Right lobe of liver (tissue), 6 donors: Measurements from ENCODE around the gene FEM1B. TPM values are rescaled to one million over a fixed set of nuclear protein-coding genes. Genes with fewer than 3 reads are reported as not detected.
A peak's percentile ranks its signal among the peaks of the same experiment; 100 is the strongest.

Source experiments
- ATAC-seq, 4 donors: fragments of 200-7000 bp; cut with Tn5 transposase; one replicate each; pipeline ENCODE4 v1.9.1; 2020; ENCODE audit warnings: mild to moderate bottlenecking in 4 of 4, moderate library complexity in 4 of 4
- DNase-seq, 3 donors: peaks; one replicate each; pipeline ENCODE4 v3.0.0-alpha.2; 2020
- H3K27ac ChIP-seq, 3 donors: fragments of 200-600 bp; one replicate each; pipeline ENCODE4 v1.8.0; 2022
- H3K27me3 ChIP-seq, 2 donors: fragments of 200-600 bp; one replicate each; pipeline ENCODE4 v1.8.0; 2022
- H3K36me3 ChIP-seq, 4 donors: fragments of 200-600 bp; sonication (generic) in 1 of 4; one replicate each; pipeline versions ENCODE4 v1.5.1 to v1.8.0; 2017 to 2022; ENCODE audit warnings: control low read depth in 1 of 4
- H3K4me1 ChIP-seq, 4 donors: fragments of 200-600 bp; sonication (generic) in 1 of 4; one replicate each; pipeline versions ENCODE4 v1.5.1 to v1.8.0; 2017 to 2022; ENCODE audit warnings: control low read depth in 1 of 4
- H3K4me3 ChIP-seq, 3 donors: fragments of 200-600 bp; one replicate each; pipeline ENCODE4 v1.8.0; 2022
- H3K9me3 ChIP-seq, 4 donors: fragments of 200-600 bp; sonication (generic) in 1 of 4; one replicate each; pipeline versions ENCODE4 v1.5.1 to v1.8.0; 2017 to 2022; ENCODE audit warnings: control low read depth in 1 of 4
- CTCF ChIP-seq, 4 donors: fragments of 200-600 bp in 3 of 4; fragments of 450-650 bp in 1 of 4; IDR thresholded peaks; one replicate each; pipeline versions ENCODE4 v1.5.1 to v1.8.0; 2016 to 2022; ENCODE audit warnings: antibody characterized with exemption in 4 of 4, mild to moderate bottlenecking in 2 of 4
- POLR2A ChIP-seq: fragments of 450-650 bp; IDR thresholded peaks from one replicate; pipeline ENCODE4 v1.6.1; 2017; ENCODE audit warnings: antibody characterized with exemption, mild to moderate bottlenecking
- WGBS: methylation state at CpG from one replicate; pipeline ENCODE4 v1.1.6; 2018; ENCODE audit warnings: low coverage, low lambda C conversion rate; ENCODE audit not compliant: insufficient coverage; ENCODE audit errors: missing lambda C conversion rate; 5-methylcytosine and 5-hydroxymethylcytosine counted together
- intact Hi-C, 2 donors: fragments of 100-400 bp; cut with DNase I; formaldehyde crosslinking; loops; one replicate each; pipeline versions ENCODE4 v1.11.2 to v1.14.1; 2022
- total RNA-seq, 6 experiments: library from RNA; depleted of rRNA in 2 of 6; stranded (reverse); fragments of >200 nt in 2 of 6; fragmentation: NEBNext Ultra II Directional in 3 of 6; extraction: Animal tissue kit (Norgen Biotek cat#: 25700) in 3 of 6; gene quantifications; one replicate each; pipeline versions ENCODE4 v1.1.0 to v1.2.4, GENCODE V29; 2016 to 2023
- donor health status: DM: no; HTN: yes; CAD: no.
- donor health status: DM: no; HTN: no; CAD: no.
- donor health status: DM: no; HTN: no; CAD: no.
- donor health status: DM: no; HTN: yes; CAD: no.
- donor health status: DM: no; HTN: yes; CAD: no.

The FEM1B gene
- total RNA-seq, 6 experiments from 2014 or later, result 17.7 to 28.3 (median 23.1) TPM

- 82% methylated on average over 1 of the region's 1 CpG for WGBS
- intact Hi-C loops, result loop anchor here in 1 of 2 donors (10.0 kb wide), 1 partner anchor 141 kb away; no protein-coding TSS in a partner anchor
- TF ChIP-seq CTCF (IDR thresholded peaks at IDR 0.05) (no peak), POLR2A (no peak)
- H3K27me3 ChIP-seq, result no peaks in the 10 kb centered on the region
- DNase-seq (no peak), ATAC-seq (no peak)
- no peaks in the 10 kb centered on the region for H3K9me3 ChIP-seq
- H3K36me3 ChIP-seq, result no peaks in the 10 kb centered on the region
- H3K27ac ChIP-seq, result no peak overlapping the region
- H3K4me1 ChIP-seq, result no peaks in the 10 kb centered on the region
- no peak overlapping the region for H3K4me3 ChIP-seq
Measured at GRCh38 chr15:68244235-68244634, 33.3 kb upstream of the FEM1B start.

- TF ChIP-seq POLR2A (no peak), CTCF (IDR thresholded peaks at IDR 0.05) (no peak)
- no peak overlapping the region for H3K4me3 ChIP-seq
- ATAC-seq (peak in 2 of 4 donors; percentile 28 to 51), DNase-seq (no peak)
- no peak overlapping the region for H3K27ac ChIP-seq
- 51% methylated on average over 3 of the region's 3 CpGs for WGBS
- H3K27me3 ChIP-seq, result no peaks in the 10 kb centered on the region
- H3K36me3 ChIP-seq, result no peaks in the 10 kb centered on the region
- intact Hi-C loops, result loop anchor here in 1 of 2 donors (10.0 kb wide), 1 partner anchor 136 kb away; no protein-coding TSS in a partner anchor
- no peaks in the 10 kb centered on the region for H3K4me1 ChIP-seq
- no peaks in the 10 kb centered on the region for H3K9me3 ChIP-seq
Measured at GRCh38 chr15:68249058-68249713, 28.4 kb upstream of the FEM1B start.

- DNase-seq (no peak), ATAC-seq (peak; percentile 58 to 72 (median 69))
- intact Hi-C loops, result loop anchor here in 1 of 2 donors (10.0 kb wide), 1 partner anchor 52 kb away; no protein-coding TSS in a partner anchor
- H3K36me3 ChIP-seq, result no peaks in the 10 kb centered on the region
- H3K4me1 ChIP-seq, result peaks cover 0 to 6% (median 0%) of the 10 kb centered on the region in 4 donors
- H3K27me3 ChIP-seq, result no peaks in the 10 kb centered on the region
- H3K4me3 ChIP-seq, result no peak overlapping the region
- TF ChIP-seq CTCF (IDR thresholded peaks at IDR 0.05), result peak; percentile 89 to 96 (median 92)
- TF ChIP-seq POLR2A, result no peak
- no peaks in the 10 kb centered on the region for H3K9me3 ChIP-seq
- 15% methylated on average over 7 of the region's 7 CpGs for WGBS
- no peak overlapping the region for H3K27ac ChIP-seq
Measured at GRCh38 chr15:68252925-68253534, 24.5 kb upstream of the FEM1B start.

GRCh38 chr15:68256675-68257450 lies 20.7 kb upstream of the FEM1B start:
- TF ChIP-seq POLR2A (peak; percentile 76), CTCF (IDR thresholded peaks at IDR 0.05) (peak in 1 of 4 donors; percentile 21)
- peak; percentile 94 to 96 (median 96) for DNase-seq
- Histone ChIP-seq H3K4me3 (peak overlapping the region; percentile 44 to 61 (median 58)), H3K27ac (peak overlapping the region; percentile 91 to 99 (median 93)), H3K4me1 (peaks cover 0 to 6% (median 0%) of the 10 kb centered on the region in 4 donors), H3K9me3 (no peaks in the 10 kb centered on the region), H3K27me3 (no peaks in the 10 kb centered on the region), H3K36me3 (no peaks in the 10 kb centered on the region)
- 14% methylated on average over 22 of the region's 57 CpGs for WGBS
- peak; percentile 94 to 97 (median 96) for ATAC-seq
- intact Hi-C loops, result loop anchor here in 1 of 2 donors (10.0 kb wide), 1 partner anchor 48 kb away; no protein-coding TSS in a partner anchor
